Measurements from ENCODE around the gene PHF2. TPM values are rescaled to one million over a fixed set of nuclear protein-coding genes. Genes with fewer than 3 reads are reported as not detected.

PHF2 gene
- total and polyA plus RNA-seq, 9 of the 15 experiments (the other 6 are each of a cell fraction or from before 2014, with no cell fraction given): 0.37 to 14.4 (median 8.1) TPM

- peak in 1 of 2 experiments; percentile 33; a peak in 1 of 4 replicates for TF ChIP-seq ZMIZ1 (IDR thresholded peaks at IDR 0.05; ENCODE audit: low read depth in 2 of 2, low read length in 2 of 2)
- TF ChIP-seq PHF8 (IDR thresholded peaks at IDR 0.05; ENCODE audit: borderline replicate concordance, low read length): peak; percentile 66; the same call in 1 of the 2 replicates
- TF ChIP-seq KAT2B (IDR thresholded peaks at IDR 0.05; ENCODE audit: low read depth, low read length): no peak
- TF ChIP-seq HDGF (IDR thresholded peaks at IDR 0.05): no peak
- TF ChIP-seq IRF9 (tag; IDR thresholded peaks at IDR 0.05): no peak
- TF ChIP-seq ZNF324 (CRISPR knock-in tag; IDR thresholded peaks at IDR 0.05): no peak
- TF ChIP-seq RUNX1 (IDR thresholded peaks at IDR 0.05; ENCODE audit: low read depth): no peak
- TF ChIP-seq FOXP1 (CRISPR knock-in tag; IDR thresholded peaks at IDR 0.05): no peak
- TF ChIP-seq ZC3H8 (IDR thresholded peaks at IDR 0.05): no peak
- no peak for TF ChIP-seq HSF4 (CRISPR knock-in tag; IDR thresholded peaks at IDR 0.05; ENCODE audit: borderline replicate concordance)
- no peak for TF ChIP-seq SNAPC5 (CRISPR knock-in tag; IDR thresholded peaks at IDR 0.05)
- no peak for TF ChIP-seq CREM (IDR thresholded peaks at IDR 0.05; ENCODE audit: low read depth)
- TF ChIP-seq, protein P1, sequence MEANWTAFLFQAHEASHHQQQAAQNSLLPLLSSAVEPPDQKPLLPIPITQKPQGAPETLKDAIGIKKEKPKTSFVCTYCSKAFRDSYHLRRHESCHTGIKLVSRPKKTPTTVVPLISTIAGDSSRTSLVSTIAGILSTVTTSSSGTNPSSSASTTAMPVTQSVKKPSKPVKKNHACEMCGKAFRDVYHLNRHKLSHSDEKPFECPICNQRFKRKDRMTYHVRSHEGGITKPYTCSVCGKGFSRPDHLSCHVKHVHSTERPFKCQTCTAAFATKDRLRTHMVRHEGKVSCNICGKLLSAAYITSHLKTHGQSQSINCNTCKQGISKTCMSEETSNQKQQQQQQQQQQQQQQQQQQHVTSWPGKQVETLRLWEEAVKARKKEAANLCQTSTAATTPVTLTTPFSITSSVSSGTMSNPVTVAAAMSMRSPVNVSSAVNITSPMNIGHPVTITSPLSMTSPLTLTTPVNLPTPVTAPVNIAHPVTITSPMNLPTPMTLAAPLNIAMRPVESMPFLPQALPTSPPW (CRISPR knock-in tag; IDR thresholded peaks at IDR 0.05): peak; percentile 73
- no peak for TF ChIP-seq SMARCA5 (IDR thresholded peaks at IDR 0.05)
- peak in 1 of 2 experiments; percentile 48; a peak in 1 of 4 replicates for TF ChIP-seq SRF (CRISPR knock-in tag; IDR thresholded peaks at IDR 0.05)
- TF ChIP-seq FOSL1 (tag; conservative IDR thresholded peaks at IDR 0.05): no peak
- TF ChIP-seq FIP1L1 (IDR thresholded peaks at IDR 0.05; ENCODE audit: low read depth, low read length, poor library complexity, severe bottlenecking): peak; percentile 0
- no peak for TF ChIP-seq ZNF224 (CRISPR knock-in tag; IDR thresholded peaks at IDR 0.05)
- no peak for TF ChIP-seq PREB (CRISPR knock-in tag; IDR thresholded peaks at IDR 0.05)
- TF ChIP-seq SMARCB1 (IDR thresholded peaks at IDR 0.05; ENCODE audit: insufficient read length, low read depth): no peak
- no peak for TF ChIP-seq NFE2L1 (tag; IDR thresholded peaks at IDR 0.05; ENCODE audit: borderline replicate concordance, low read depth)
- no peak for TF ChIP-seq NELFE (IDR thresholded peaks at IDR 0.05; ENCODE audit: insufficient read depth, insufficient read length)
- TF ChIP-seq POLR2A (conservative IDR thresholded peaks at IDR 0.05): peak; percentile 71
- TF ChIP-seq POLR2H (tag; IDR thresholded peaks at IDR 0.05; ENCODE audit: low read depth): peak; percentile 81
Observed at GRCh38 chr9:93575796-93576257, 557 bp upstream of the PHF2 start (continued).
